HepG2 (cell line): Measurements from ENCODE around the gene KLK7. TPM values are rescaled to one million over a fixed set of nuclear protein-coding genes. Genes with fewer than 3 reads are reported as not detected.

Experiments
- ATAC-seq: fragments of 200-7000 bp; cut with Tn5 transposase; 3 replicates; pipeline ENCODE4 v1.9.1; 2020; ENCODE audit warnings: mild to moderate bottlenecking, moderate library complexity
- BruUV-seq: library from RNA; stranded (reverse); fragments of 400-500 nt; replicated peaks from 2 replicates; lab custom pipeline; 2021; lab: Mats Ljungman, UMichigan
- CTCF ChIA-PET: fragments of 300-600 bp; formaldehyde crosslinking; extraction: SDS; loops from one replicate; lab custom pipeline; 2021; ENCODE audit warnings: low total read pairs, inconsistent platforms, low intra/inter-chr PET ratio; lab: Yijun Ruan, JAX
- POLR2A ChIA-PET: fragments of 350-600 bp; sonication (Branson Sonifier 250); formaldehyde crosslinking; loops from one replicate; lab custom pipeline; 2020; ENCODE audit warnings: antibody characterized with exemption, inconsistent platforms; lab: Yijun Ruan, JAX
- DNase-seq: peaks from one replicate; pipeline ENCODE4 v3.0.0-alpha.2; 2015; ENCODE audit warnings: low spot score
- FAIRE-seq: peaks from 3 replicates; lab custom pipeline; 2011; peaks lifted over from hg19 to GRCh38; lab: Jason Lieb, UNC
- H2AFZ ChIP-seq: one replicate; pipeline ENCODE4 v1.6.1; 2011; ENCODE audit warnings: low read length, inconsistent platforms
- H3K27ac ChIP-seq: fragments of 300-600 bp; 3 replicates; pipeline ENCODE4 v1.8.0; 2011; ENCODE audit warnings: mixed run types, mild to moderate bottlenecking, mixed read lengths, low read length, inconsistent platforms; ENCODE audit not compliant: insufficient read depth; ENCODE audit errors: extremely low read length
- H3K27me3 ChIP-seq, 2 experiments: fragments of 200-600 bp in 1 of 2; 2 replicates in 1 of 2; 3 replicates in 1 of 2; pipeline versions ENCODE4 v1.6.0 to v1.8.0; 2011; ENCODE audit warnings: low read length in 2 of 2, mild to moderate bottlenecking in 2 of 2, moderate library complexity in 2 of 2, inconsistent platforms in 1 of 2; ENCODE audit not compliant: insufficient read depth in 2 of 2, control insufficient read depth in 1 of 2
- H3K36me3 ChIP-seq, 2 experiments: fragments of 200-600 bp in 1 of 2; replicated peaks in 1 of 2; 2 replicates in 1 of 2; 3 replicates in 1 of 2; pipeline versions ENCODE4 v1.5.1 to v1.8.0; 2011; ENCODE audit warnings: low read length in 2 of 2, inconsistent platforms in 1 of 2; ENCODE audit not compliant: insufficient read depth in 2 of 2, control insufficient read depth in 1 of 2
- H3K4me1 ChIP-seq: 2 replicates; pipeline ENCODE4 v1.5.1; 2012; ENCODE audit warnings: low read length, inconsistent platforms; ENCODE audit not compliant: insufficient read depth
- H3K4me2 ChIP-seq: 2 replicates; pipeline ENCODE4 v1.6.0; 2011; ENCODE audit warnings: low read depth, low read length, inconsistent platforms
- H3K4me3 ChIP-seq, 3 experiments: fragments of 200-600 bp in 1 of 3; sonication (generic), shearing (Covaris generic) in 1 of 3; replicated peaks in 1 of 3; 2 replicates each; pipeline ENCODE4 v1.5.1; 2011 to 2016; ENCODE audit warnings: low read length in 3 of 3, inconsistent platforms in 2 of 3, low read depth in 2 of 3, mild to moderate bottlenecking in 2 of 3, control low read depth in 1 of 3, mixed read lengths in 1 of 3; ENCODE audit not compliant: insufficient read depth in 1 of 3
- H3K79me2 ChIP-seq: one replicate; pipeline ENCODE4 v1.6.1; 2011; ENCODE audit warnings: low read length, inconsistent platforms; ENCODE audit not compliant: insufficient read depth
- H3K9ac ChIP-seq: 2 replicates; pipeline ENCODE4 v1.6.0; 2011; ENCODE audit warnings: mild to moderate bottlenecking, low read depth, low read length, inconsistent platforms; ENCODE audit not compliant: insufficient read depth
- H3K9me3 ChIP-seq: 2 replicates; pipeline ENCODE4 v1.5.1; 2012; ENCODE audit warnings: mild to moderate bottlenecking, low read length
- H4K20me1 ChIP-seq: 2 replicates; pipeline ENCODE4 v1.6.0; 2011; ENCODE audit warnings: inconsistent platforms, mild to moderate bottlenecking, low read length, moderate library complexity; ENCODE audit not compliant: insufficient read depth
- ESRRA ChIP-seq: sonication (generic); formaldehyde crosslinking; IDR thresholded peaks from 2 replicates; pipeline ENCODE4 v1.5.1; 2020; ENCODE audit warnings: mild to moderate bottlenecking, low read depth, missing genetic modification reagents
- FOXO1 ChIP-seq: sonication (generic); formaldehyde crosslinking; IDR thresholded peaks from 2 replicates; pipeline ENCODE4 v1.4.0; 2020; ENCODE audit warnings: missing genetic modification reagents
- GATAD1 ChIP-seq: IDR thresholded peaks from 2 replicates; pipeline ENCODE4 v1.6.1; 2016; ENCODE audit warnings: missing genetic modification reagents, missing compliant biosample characterization
- HMG20A ChIP-seq: IDR thresholded peaks from 2 replicates; pipeline ENCODE4 v1.6.1; 2016; ENCODE audit warnings: borderline replicate concordance
- HMGA1 ChIP-seq: sonication (generic); formaldehyde crosslinking; conservative IDR thresholded peaks from 2 replicates; pipeline ENCODE4 v1.4.0; 2020; ENCODE audit warnings: missing genetic modification reagents
- MTA1 ChIP-seq: sonication (generic); formaldehyde crosslinking; IDR thresholded peaks from 2 replicates; pipeline ENCODE4 v1.4.0; 2020; ENCODE audit warnings: missing genetic modification reagents, mild to moderate bottlenecking, borderline replicate concordance
- NCOA1 ChIP-seq: sonication (generic); formaldehyde crosslinking; IDR thresholded peaks from 2 replicates; pipeline ENCODE4 v1.9.0; 2021; ENCODE audit warnings: missing genetic modification reagents
- SSRP1 ChIP-seq: IDR thresholded peaks from 2 replicates; pipeline ENCODE4 v1.6.1; 2016; ENCODE audit warnings: control low read depth
- ZNF20 ChIP-seq: sonication (generic); formaldehyde crosslinking; IDR thresholded peaks from 2 replicates; pipeline ENCODE4 v1.4.0; 2020; ENCODE audit warnings: mild to moderate bottlenecking, moderate library complexity, missing genetic modification reagents
- ZNF292 ChIP-seq: sonication (generic); formaldehyde crosslinking; IDR thresholded peaks from 2 replicates; pipeline ENCODE4 v1.8.1; 2022; ENCODE audit warnings: mild to moderate bottlenecking, low read depth, missing genetic modification reagents, borderline replicate concordance
- ZNF572 ChIP-seq: sonication (generic); formaldehyde crosslinking; IDR thresholded peaks from 2 replicates; pipeline ENCODE4 v1.5.1; 2020; ENCODE audit warnings: mild to moderate bottlenecking, missing genetic modification reagents
- ZNF768 ChIP-seq: sonication (generic); formaldehyde crosslinking; IDR thresholded peaks from 2 replicates; pipeline ENCODE4 v1.4.0; 2020; ENCODE audit warnings: missing genetic modification reagents
- WGBS: methylation state at CpG from one replicate; pipeline ENCODE4 v1.1.6; 2017; ENCODE audit warnings: low lambda C conversion rate; 5-methylcytosine and 5-hydroxymethylcytosine counted together
- in situ Hi-C: cut with HindIII; loops from 2 replicates; pipeline ENCODE4 v1.10.0; 2017; ENCODE audit warnings: low pct_unique_long_range_greater_than_20kb; ENCODE audit not compliant: extremely low pct_ligation_motif_present
- intact Hi-C: fragments of 100-400 bp; cut with micrococcal nuclease; formaldehyde crosslinking; loops from one replicate; pipeline ENCODE4 v1.10.0; 2022; ENCODE audit not compliant: unreplicated experiment
- polyA plus RNA-seq, 8 experiments: library from polyadenylated mRNA; depleted of rRNA in 3 of 8; stranded (reverse) in 7 of 8; unstranded in 1 of 8; fragments of >200 nt; fragmentation: Illumina TruSeq in 4 of 8; extraction: Trizol in 4 of 8; gene quantifications; 2 replicates each; pipeline versions ENCODE4 v1.2.1 to v1.2.3, GENCODE V29; 2011 to 2016; ENCODE audit warnings: low read depth in 4 of 8, missing spikeins in 1 of 8, mixed read lengths in 1 of 8; ENCODE audit not compliant: insufficient read depth in 1 of 8
- total RNA-seq, 5 experiments: library from RNA; depleted of rRNA; stranded (reverse); fragments of >200 nt; fragmentation: Illumina TruSeq; extraction: Trizol; gene quantifications; 2 replicates each; pipeline ENCODE4 v1.2.3, GENCODE V29; 2016; ENCODE audit warnings: low read depth in 1 of 5
- TF ChIP-seq, protein P1 (sequence below): sonication (generic); formaldehyde crosslinking; IDR thresholded peaks from 2 replicates; pipeline ENCODE4 v1.5.0; 2020; ENCODE audit warnings: missing genetic modification reagents
- TF ChIP-seq, protein P2 (sequence below): sonication (generic); formaldehyde crosslinking; IDR thresholded peaks from 2 replicates; pipeline ENCODE4 v1.4.0; 2020; ENCODE audit warnings: missing genetic modification reagents
- TF ChIP-seq, protein P3 (sequence below), 2 experiments: IDR thresholded peaks; 2 replicates each; pipeline ENCODE4 v1.6.1; 2011 to 2012; ENCODE audit warnings: low read length in 2 of 2, borderline replicate concordance in 1 of 2, low read depth in 1 of 2, mild to moderate bottlenecking in 1 of 2, moderate library complexity in 1 of 2

Gene KLK7
- total and polyA plus RNA-seq, 2 of the 13 experiments (the other 11 are each of a cell fraction or from before 2014, with no cell fraction given) = not detected

GRCh38 chr19:51000981-51001380, 17.3 kb upstream of the KLK7 start:
- intact Hi-C loops = no loop called here
- DNase-seq = no peak
- no TSS peak for BruUV-seq

More at GRCh38 chr19:51000981-51001380, 17.3 kb upstream of the KLK7 start:
- Histone ChIP-seq H3K4me1 (no peaks in the 10 kb centered on the region), H3K27ac (no peak overlapping the region), H3K36me3 (no peaks in the 10 kb centered on the region), H3K9ac (no peak overlapping the region), H3K79me2 (no peaks in the 10 kb centered on the region), H3K9me3 (no peaks in the 10 kb centered on the region), H2AFZ (no peak overlapping the region), H3K4me2 (no peak overlapping the region), H3K4me3 (no peak overlapping the region), H3K27me3 (peaks cover 3 to 11% of the 10 kb centered on the region in 2 experiments; a peak in 4 of 5 replicates), H4K20me1 (no peaks in the 10 kb centered on the region)
- POLR2A ChIA-PET = no interaction called here
- FAIRE-seq (no peak), ATAC-seq (no peak)
- WGBS = 17% methylated on average over 16 of the region's 16 CpGs
- CTCF ChIA-PET = no interaction called here
- in situ Hi-C loops = no loop called here
- TF ChIP-seq, protein P1, sequence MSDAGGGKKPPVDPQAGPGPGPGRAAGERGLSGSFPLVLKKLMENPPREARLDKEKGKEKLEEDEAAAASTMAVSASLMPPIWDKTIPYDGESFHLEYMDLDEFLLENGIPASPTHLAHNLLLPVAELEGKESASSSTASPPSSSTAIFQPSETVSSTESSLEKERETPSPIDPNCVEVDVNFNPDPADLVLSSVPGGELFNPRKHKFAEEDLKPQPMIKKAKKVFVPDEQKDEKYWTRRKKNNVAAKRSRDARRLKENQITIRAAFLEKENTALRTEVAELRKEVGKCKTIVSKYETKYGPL (CRISPR knock-in tag) = no peak
- TF ChIP-seq GATAD1 (CRISPR knock-in tag) (no peak), HMG20A (CRISPR knock-in tag) (no peak), MTA1 (CRISPR knock-in tag) (no peak), ZNF20 (CRISPR knock-in tag) (no peak), SSRP1 (no peak), ZNF292 (CRISPR knock-in tag) (no peak), HMGA1 (CRISPR knock-in tag) (no peak), ZNF572 (no peak), ZNF768 (no peak), FOXO1 (CRISPR knock-in tag) (no peak), ESRRA (CRISPR knock-in tag) (no peak), NCOA1 (CRISPR knock-in tag) (no peak)
- TF ChIP-seq, protein P2, sequence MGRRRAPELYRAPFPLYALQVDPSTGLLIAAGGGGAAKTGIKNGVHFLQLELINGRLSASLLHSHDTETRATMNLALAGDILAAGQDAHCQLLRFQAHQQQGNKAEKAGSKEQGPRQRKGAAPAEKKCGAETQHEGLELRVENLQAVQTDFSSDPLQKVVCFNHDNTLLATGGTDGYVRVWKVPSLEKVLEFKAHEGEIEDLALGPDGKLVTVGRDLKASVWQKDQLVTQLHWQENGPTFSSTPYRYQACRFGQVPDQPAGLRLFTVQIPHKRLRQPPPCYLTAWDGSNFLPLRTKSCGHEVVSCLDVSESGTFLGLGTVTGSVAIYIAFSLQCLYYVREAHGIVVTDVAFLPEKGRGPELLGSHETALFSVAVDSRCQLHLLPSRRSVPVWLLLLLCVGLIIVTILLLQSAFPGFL (CRISPR knock-in tag) = no peak
- TF ChIP-seq, protein P3, sequence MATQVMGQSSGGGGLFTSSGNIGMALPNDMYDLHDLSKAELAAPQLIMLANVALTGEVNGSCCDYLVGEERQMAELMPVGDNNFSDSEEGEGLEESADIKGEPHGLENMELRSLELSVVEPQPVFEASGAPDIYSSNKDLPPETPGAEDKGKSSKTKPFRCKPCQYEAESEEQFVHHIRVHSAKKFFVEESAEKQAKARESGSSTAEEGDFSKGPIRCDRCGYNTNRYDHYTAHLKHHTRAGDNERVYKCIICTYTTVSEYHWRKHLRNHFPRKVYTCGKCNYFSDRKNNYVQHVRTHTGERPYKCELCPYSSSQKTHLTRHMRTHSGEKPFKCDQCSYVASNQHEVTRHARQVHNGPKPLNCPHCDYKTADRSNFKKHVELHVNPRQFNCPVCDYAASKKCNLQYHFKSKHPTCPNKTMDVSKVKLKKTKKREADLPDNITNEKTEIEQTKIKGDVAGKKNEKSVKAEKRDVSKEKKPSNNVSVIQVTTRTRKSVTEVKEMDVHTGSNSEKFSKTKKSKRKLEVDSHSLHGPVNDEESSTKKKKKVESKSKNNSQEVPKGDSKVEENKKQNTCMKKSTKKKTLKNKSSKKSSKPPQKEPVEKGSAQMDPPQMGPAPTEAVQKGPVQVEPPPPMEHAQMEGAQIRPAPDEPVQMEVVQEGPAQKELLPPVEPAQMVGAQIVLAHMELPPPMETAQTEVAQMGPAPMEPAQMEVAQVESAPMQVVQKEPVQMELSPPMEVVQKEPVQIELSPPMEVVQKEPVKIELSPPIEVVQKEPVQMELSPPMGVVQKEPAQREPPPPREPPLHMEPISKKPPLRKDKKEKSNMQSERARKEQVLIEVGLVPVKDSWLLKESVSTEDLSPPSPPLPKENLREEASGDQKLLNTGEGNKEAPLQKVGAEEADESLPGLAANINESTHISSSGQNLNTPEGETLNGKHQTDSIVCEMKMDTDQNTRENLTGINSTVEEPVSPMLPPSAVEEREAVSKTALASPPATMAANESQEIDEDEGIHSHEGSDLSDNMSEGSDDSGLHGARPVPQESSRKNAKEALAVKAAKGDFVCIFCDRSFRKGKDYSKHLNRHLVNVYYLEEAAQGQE (IDR thresholded peaks at IDR 0.05; ENCODE audit: borderline replicate concordance in 1 of 2, low read depth in 1 of 2, low read length in 2 of 2) = no peak
